Naive B cell (primary cell): ENCODE measurements around the gene SLC39A9. TPM values are rescaled to one million over a fixed set of nuclear protein-coding genes. Genes with fewer than 3 reads are reported as not detected.

Experiments used
- ATAC-seq, 2 donors: fragments of 150-1000 bp; cut with Tn5 transposase; 2 replicates each; pipeline ENCODE4 v1.10.0; 2021; ENCODE audit warnings: low read depth in 2 of 2, mild to moderate bottlenecking in 2 of 2, moderate library complexity in 2 of 2
- DNase-seq: peaks from one replicate; pipeline ENCODE4 v3.0.0; 2022
- H3K27ac Mint-ChIP-seq, 6 donors: one replicate each; pipeline ENCODE4 v1.8.0; 2020 to 2022; ENCODE audit warnings: mild to moderate bottlenecking in 6 of 6, mixed read lengths in 6 of 6, moderate library complexity in 5 of 6, inconsistent platforms in 2 of 6
- H3K27me3 Mint-ChIP-seq, 3 donors: one replicate each; pipeline ENCODE4 v1.8.0; 2021 to 2022; ENCODE audit warnings: mixed read lengths in 3 of 3, mild to moderate bottlenecking in 1 of 3
- H3K36me3 Mint-ChIP-seq, 2 donors: one replicate each; pipeline ENCODE4 v1.8.0; 2020 to 2022; ENCODE audit warnings: mixed read lengths in 2 of 2, inconsistent platforms in 1 of 2, mild to moderate bottlenecking in 1 of 2
- H3K4me1 Mint-ChIP-seq, 3 donors: one replicate each; pipeline ENCODE4 v1.8.0; 2020 to 2022; ENCODE audit warnings: mixed read lengths in 3 of 3, inconsistent platforms in 1 of 3, mild to moderate bottlenecking in 1 of 3, moderate library complexity in 1 of 3
- H3K4me3 Mint-ChIP-seq, 8 donors: one replicate each; pipeline ENCODE4 v1.8.0; 2020 to 2022; ENCODE audit warnings: mild to moderate bottlenecking in 8 of 8, mixed read lengths in 8 of 8, moderate library complexity in 8 of 8, inconsistent platforms in 2 of 8
- H3K9me3 Mint-ChIP-seq, 7 donors: one replicate each; pipeline ENCODE4 v1.8.0; 2020 to 2022; ENCODE audit warnings: mixed read lengths in 7 of 7, mild to moderate bottlenecking in 5 of 7, inconsistent platforms in 2 of 7, moderate library complexity in 1 of 7
- polyA plus RNA-seq, 6 donors: library from polyadenylated mRNA; unstranded; fragments of 300-500 nt; fragmentation: Illumina TruSeq; gene quantifications; one replicate each; pipeline ENCODE4 v1.2.3, GENCODE V29; 2021; ENCODE audit warnings: low read depth in 6 of 6

Gene SLC39A9
- polyA plus RNA-seq, 6 donors from 2014 or later, result 7.7 to 22.6 (median 18.4) TPM

GRCh38 chr14:69443296-69443805 lies 44.9 kb downstream of the SLC39A9 start:
- Mint-ChIP-seq H3K4me3 (no peak overlapping the region), H3K4me1 (peaks cover 0 to 10% (median 2%) of the 10 kb centered on the region in 3 donors), H3K27ac (peak overlapping the region in 1 of 6 donors; percentile 64), H3K27me3 (no peaks in the 10 kb centered on the region), H3K36me3 (peaks cover 14 to 27% of the 10 kb centered on the region in 2 donors), H3K9me3 (no peaks in the 10 kb centered on the region)
- ATAC-seq, result no peak
- no peak for DNase-seq

- Mint-ChIP-seq H3K9me3 (no peaks in the 10 kb centered on the region), H3K4me1 (peaks cover 0 to 6% (median 0%) of the 10 kb centered on the region in 3 donors), H3K27ac (no peak overlapping the region), H3K4me3 (no peak overlapping the region), H3K36me3 (peaks cover 14 to 19% of the 10 kb centered on the region in 2 donors), H3K27me3 (no peaks in the 10 kb centered on the region)
- DNase-seq (no peak), ATAC-seq (no peak)
These were observed 50.7 kb downstream of the SLC39A9 start for GRCh38 chr14:69449216-69449615.

- no peaks in the 10 kb centered on the region for H3K9me3 Mint-ChIP-seq
- ATAC-seq (no peak), DNase-seq (no peak)
- no peaks in the 10 kb centered on the region for H3K4me1 Mint-ChIP-seq
- no peaks in the 10 kb centered on the region for H3K27me3 Mint-ChIP-seq
- no peak overlapping the region for H3K4me3 Mint-ChIP-seq
- H3K27ac Mint-ChIP-seq, result peak overlapping the region in 4 of 6 donors; percentile 11 to 76 (median 18)
- peaks cover 7 to 16% of the 10 kb centered on the region in 2 donors for H3K36me3 Mint-ChIP-seq
These were observed 53.4 kb downstream of the SLC39A9 start for GRCh38 chr14:69451941-69452340.

GRCh38 chr14:69458350-69458749 lies 59.9 kb downstream of the SLC39A9 start:
- H3K27ac Mint-ChIP-seq, result peak overlapping the region in 2 of 6 donors; percentile 82 to 86
- H3K36me3 Mint-ChIP-seq, result peaks cover 7 to 14% of the 10 kb centered on the region in 2 donors
- DNase-seq (no peak), ATAC-seq (no peak)
- H3K4me3 Mint-ChIP-seq, result no peak overlapping the region
- no peaks in the 10 kb centered on the region for H3K9me3 Mint-ChIP-seq
- H3K27me3 Mint-ChIP-seq, result no peaks in the 10 kb centered on the region
- peaks cover 0 to 3% (median 2%) of the 10 kb centered on the region in 3 donors for H3K4me1 Mint-ChIP-seq

GRCh38 chr14:69459122-69459521 lies 60.6 kb downstream of the SLC39A9 start:
- peaks cover 0 to 3% (median 2%) of the 10 kb centered on the region in 3 donors for H3K4me1 Mint-ChIP-seq
- no peaks in the 10 kb centered on the region for H3K9me3 Mint-ChIP-seq
- H3K4me3 Mint-ChIP-seq, result no peak overlapping the region
- DNase-seq (no peak), ATAC-seq (no peak)
- peaks cover 7 to 14% of the 10 kb centered on the region in 2 donors for H3K36me3 Mint-ChIP-seq
- no peaks in the 10 kb centered on the region for H3K27me3 Mint-ChIP-seq
- peak overlapping the region in 3 of 6 donors; percentile 7 to 82 (median 32) for H3K27ac Mint-ChIP-seq

GRCh38 chr14:69460093-69460701 lies 61.7 kb downstream of the SLC39A9 start:
- H3K27me3 Mint-ChIP-seq, result no peaks in the 10 kb centered on the region
- H3K36me3 Mint-ChIP-seq, result peaks cover 7 to 14% of the 10 kb centered on the region in 2 donors
- H3K9me3 Mint-ChIP-seq, result no peaks in the 10 kb centered on the region
- DNase-seq, result peak; percentile 43
- no peak overlapping the region for H3K4me3 Mint-ChIP-seq
- peaks cover 0 to 3% (median 2%) of the 10 kb centered on the region in 3 donors for H3K4me1 Mint-ChIP-seq
- peak; percentile 87 for ATAC-seq
- H3K27ac Mint-ChIP-seq, result peak overlapping the region in 2 of 6 donors; percentile 55 to 82

- no peak overlapping the region for H3K4me3 Mint-ChIP-seq
- ATAC-seq (no peak), DNase-seq (no peak)
- H3K36me3 Mint-ChIP-seq, result peaks cover 0 to 7% of the 10 kb centered on the region in 2 donors
- no peaks in the 10 kb centered on the region for H3K9me3 Mint-ChIP-seq
- no peaks in the 10 kb centered on the region for H3K27me3 Mint-ChIP-seq
- no peak overlapping the region for H3K27ac Mint-ChIP-seq
- peaks cover 0 to 3% (median 0%) of the 10 kb centered on the region in 3 donors for H3K4me1 Mint-ChIP-seq
These were observed 65.9 kb downstream of the SLC39A9 start for GRCh38 chr14:69464379-69464778.

GRCh38 chr14:69464829-69465228 lies 66.3 kb downstream of the SLC39A9 start:
- Mint-ChIP-seq H3K27me3 (no peaks in the 10 kb centered on the region), H3K9me3 (no peaks in the 10 kb centered on the region), H3K4me1 (no peaks in the 10 kb centered on the region), H3K36me3 (peaks cover 0 to 7% of the 10 kb centered on the region in 2 donors), H3K27ac (peak overlapping the region in 1 of 6 donors; percentile 36), H3K4me3 (no peak overlapping the region)
- DNase-seq, result no peak
- ATAC-seq, result no peak

GRCh38 chr14:69468949-69469348 lies 70.5 kb downstream of the SLC39A9 start:
- Mint-ChIP-seq H3K27ac (no peak overlapping the region), H3K4me3 (no peak overlapping the region), H3K4me1 (no peaks in the 10 kb centered on the region), H3K9me3 (no peaks in the 10 kb centered on the region), H3K36me3 (peaks cover 0 to 10% of the 10 kb centered on the region in 2 donors), H3K27me3 (peaks cover 0 to 7% (median 0%) of the 10 kb centered on the region in 3 donors)
- DNase-seq (no peak), ATAC-seq (no peak)

- Mint-ChIP-seq H3K4me1 (peaks cover 0 to 4% (median 4%) of the 10 kb centered on the region in 3 donors), H3K4me3 (no peak overlapping the region), H3K9me3 (no peaks in the 10 kb centered on the region), H3K27me3 (peaks cover 4 to 18% (median 5%) of the 10 kb centered on the region in 3 donors), H3K36me3 (peaks cover 0 to 10% of the 10 kb centered on the region in 2 donors), H3K27ac (no peak overlapping the region)
- DNase-seq (no peak), ATAC-seq (no peak)
These were observed 72.9 kb downstream of the SLC39A9 start for GRCh38 chr14:69471436-69471835.

GRCh38 chr14:69471916-69472315 lies 73.4 kb downstream of the SLC39A9 start:
- no peak for ATAC-seq
- peaks cover 0 to 4% (median 4%) of the 10 kb centered on the region in 3 donors for H3K4me1 Mint-ChIP-seq
- no peak for DNase-seq

GRCh38 chr14:69473260-69473659 lies 74.8 kb downstream of the SLC39A9 start:
- H3K4me1 Mint-ChIP-seq, result peaks cover 0 to 4% (median 4%) of the 10 kb centered on the region in 3 donors
- H3K36me3 Mint-ChIP-seq, result peaks cover 0 to 10% of the 10 kb centered on the region in 2 donors
- H3K27me3 Mint-ChIP-seq, result peaks cover 13 to 31% (median 17%) of the 10 kb centered on the region in 3 donors
- no peak for DNase-seq
- no peak for ATAC-seq
- H3K27ac Mint-ChIP-seq, result no peak overlapping the region
- no peak overlapping the region for H3K4me3 Mint-ChIP-seq
- peaks cover 0 to 3% (median 0%) of the 10 kb centered on the region in 7 donors for H3K9me3 Mint-ChIP-seq

More at GRCh38 chr14:69471916-69472315, 73.4 kb downstream of the SLC39A9 start:
- H3K27me3 Mint-ChIP-seq, result peaks cover 5 to 18% (median 9%) of the 10 kb centered on the region in 3 donors
- H3K9me3 Mint-ChIP-seq, result peaks cover 0 to 3% (median 0%) of the 10 kb centered on the region in 7 donors
- H3K27ac Mint-ChIP-seq, result no peak overlapping the region
- H3K36me3 Mint-ChIP-seq, result peaks cover 0 to 10% of the 10 kb centered on the region in 2 donors
- no peak overlapping the region for H3K4me3 Mint-ChIP-seq

- DNase-seq (no peak), ATAC-seq (no peak)
- Mint-ChIP-seq H3K27ac (peak overlapping the region in 1 of 6 donors; percentile 20), H3K4me3 (no peak overlapping the region), H3K9me3 (peaks cover 0 to 3% (median 0%) of the 10 kb centered on the region in 7 donors), H3K27me3 (peaks cover 17 to 37% (median 24%) of the 10 kb centered on the region in 3 donors), H3K4me1 (peaks cover 0 to 4% (median 4%) of the 10 kb centered on the region in 3 donors), H3K36me3 (peaks cover 0 to 10% of the 10 kb centered on the region in 2 donors)
These were observed 75.5 kb downstream of the SLC39A9 start for GRCh38 chr14:69473946-69474345.
